A549 (cell line): Measurements from ENCODE around the gene ATXN2L. TPM values are rescaled to one million over a fixed set of nuclear protein-coding genes. Genes with fewer than 3 reads are reported as not detected.
"Not testable (repeated sequence)": the region's sequence is repeated elsewhere in the genome, so short reads cannot be mapped to it uniquely, and the experiment has no call there.

Source experiments
- ATAC-seq, 2 experiments: fragments of 200-7000 bp in 1 of 2; fragments of >200 bp in 1 of 2; cut with Nextera tagmentation in 1 of 2; cut with Tn5 transposase in 1 of 2; 3 replicates each; pipeline versions ENCODE4 v1.8.0 to v1.9.1; 2018 to 2020; ENCODE audit warnings: mild to moderate bottlenecking in 1 of 2, moderate library complexity in 1 of 2
- CTCF ChIA-PET: fragments of 300-600 bp; sonication (Branson Sonifier 250); formaldehyde crosslinking; extraction: SDS; loops from one replicate; lab custom pipeline; 2021; ENCODE audit warnings: antibody characterized with exemption, inconsistent platforms; lab: Yijun Ruan, JAX
- POLR2A ChIA-PET: fragments of 350-600 bp; formaldehyde crosslinking; extraction: SDS; loops from one replicate; lab custom pipeline; 2021; ENCODE audit warnings: antibody characterized with exemption, inconsistent platforms; lab: Yijun Ruan, JAX
- DNase-seq, 2 experiments: peaks; one replicate each; pipeline versions ENCODE4 v3.0.0 to v3.0.0-alpha.2; 2011 to 2016; ENCODE audit warnings: low read depth in 1 of 2, low spot score in 1 of 2
- FAIRE-seq: peaks from 2 replicates; lab custom pipeline; 2011; peaks lifted over from hg19 to GRCh38; lab: Jason Lieb, UNC
- H3K27ac ChIP-seq, 2 experiments: fragments of >200 bp; sonication (Bioruptor Twin); formaldehyde crosslinking; 3 replicates each; pipeline ENCODE4 v1.5.1; 2016 to 2017
- H3K4me1 ChIP-seq: fragments of >200 bp; sonication (Bioruptor Twin); formaldehyde crosslinking; 3 replicates; pipeline ENCODE4 v1.6.1; 2016
- H3K4me2 ChIP-seq: fragments of >200 bp; sonication (Bioruptor Twin); formaldehyde crosslinking; 3 replicates; pipeline ENCODE4 v1.6.1; 2016
- H3K4me3 ChIP-seq: fragments of >200 bp; sonication (Bioruptor Twin); formaldehyde crosslinking; 3 replicates; pipeline ENCODE4 v1.5.1; 2016
- H3K9me3 ChIP-seq: fragments of >200 bp; sonication (Bioruptor Twin); formaldehyde crosslinking; 3 replicates; pipeline ENCODE4 v1.6.1; 2016
- BHLHE40 ChIP-seq: IDR thresholded peaks from 2 replicates; pipeline ENCODE4 v1.6.1; 2012; ENCODE audit warnings: low read depth, low read length, inconsistent platforms
- FOXS1 ChIP-seq: fragments of 250-450 bp; sonication (Bioruptor Pico); IDR thresholded peaks from 2 replicates; pipeline ENCODE4 v1.5.0; 2020; ENCODE audit warnings: mild to moderate bottlenecking, moderate library complexity
- HES2 ChIP-seq: fragments of >200 bp; sonication (Bioruptor Twin); formaldehyde crosslinking; IDR thresholded peaks from 2 replicates; pipeline ENCODE4 v1.6.1; 2016
- HMGXB4 ChIP-seq: fragments of 250-450 bp; sonication (Bioruptor Pico); IDR thresholded peaks from 2 replicates; pipeline ENCODE4 v1.5.0; 2021; ENCODE audit warnings: mild to moderate bottlenecking, moderate library complexity, borderline replicate concordance
- JUNB ChIP-seq: fragments of >200 bp; sonication (Bioruptor Twin); formaldehyde crosslinking; IDR thresholded peaks from 2 replicates; pipeline ENCODE4 v1.6.1; 2016
- NFE2L2 ChIP-seq: fragments of 150-350 bp; conservative IDR thresholded peaks from 2 replicates; pipeline ENCODE4 v1.6.1; 2014; ENCODE audit warnings: low read length
- POLR2AphosphoS2 ChIP-seq: conservative IDR thresholded peaks from 2 replicates; pipeline ENCODE4 v1.6.1; 2012; ENCODE audit warnings: low read length, improper control_type of control experiment, inconsistent platforms
- RAD21 ChIP-seq, 2 experiments: fragments of >200 bp in 1 of 2; sonication (Bioruptor Twin) in 1 of 2; formaldehyde crosslinking in 1 of 2; IDR thresholded peaks in 1 of 2; conservative IDR thresholded peaks in 1 of 2; 2 replicates in 1 of 2; 3 replicates in 1 of 2; pipeline ENCODE4 v1.6.1; 2012 to 2018; ENCODE audit warnings: inconsistent platforms in 1 of 2
- TFCP2L1 ChIP-seq: fragments of 250-450 bp; sonication (Bioruptor Pico); IDR thresholded peaks from 2 replicates; pipeline ENCODE4 v1.5.0; 2021; ENCODE audit warnings: mild to moderate bottlenecking
- WGBS: methylation state at CpG from one replicate; pipeline ENCODE4 v1.1.6; 2017; ENCODE audit errors: missing lambda C conversion rate; 5-methylcytosine and 5-hydroxymethylcytosine counted together
- polyA plus RNA-seq, 4 experiments: library from polyadenylated mRNA; depleted of rRNA in 3 of 4; stranded (reverse); fragments of >200 nt; fragmentation: RNase III in 1 of 4; extraction: RNeasy Plus Mini Kit Qiagen cat#74134 plus additional on column Dnase treatment in 1 of 4; gene quantifications; 2 replicates in 3 of 4; 3 replicates in 1 of 4; pipeline ENCODE4 v1.2.3, GENCODE V29; 2011 to 2017
- TF ChIP-seq, protein P1 (sequence below): fragments of 200-600 bp; sonication (generic); IDR thresholded peaks from 2 replicates; pipeline ENCODE4 v1.6.1; 2016; ENCODE audit warnings: antibody characterized with exemption, mild to moderate bottlenecking, moderate library complexity

Gene ATXN2L
- polyA plus RNA-seq, 2 of the 4 experiments (the other 2 are of a cell fraction) = 28.4 to 135 TPM

- TF ChIP-seq, protein P1, sequence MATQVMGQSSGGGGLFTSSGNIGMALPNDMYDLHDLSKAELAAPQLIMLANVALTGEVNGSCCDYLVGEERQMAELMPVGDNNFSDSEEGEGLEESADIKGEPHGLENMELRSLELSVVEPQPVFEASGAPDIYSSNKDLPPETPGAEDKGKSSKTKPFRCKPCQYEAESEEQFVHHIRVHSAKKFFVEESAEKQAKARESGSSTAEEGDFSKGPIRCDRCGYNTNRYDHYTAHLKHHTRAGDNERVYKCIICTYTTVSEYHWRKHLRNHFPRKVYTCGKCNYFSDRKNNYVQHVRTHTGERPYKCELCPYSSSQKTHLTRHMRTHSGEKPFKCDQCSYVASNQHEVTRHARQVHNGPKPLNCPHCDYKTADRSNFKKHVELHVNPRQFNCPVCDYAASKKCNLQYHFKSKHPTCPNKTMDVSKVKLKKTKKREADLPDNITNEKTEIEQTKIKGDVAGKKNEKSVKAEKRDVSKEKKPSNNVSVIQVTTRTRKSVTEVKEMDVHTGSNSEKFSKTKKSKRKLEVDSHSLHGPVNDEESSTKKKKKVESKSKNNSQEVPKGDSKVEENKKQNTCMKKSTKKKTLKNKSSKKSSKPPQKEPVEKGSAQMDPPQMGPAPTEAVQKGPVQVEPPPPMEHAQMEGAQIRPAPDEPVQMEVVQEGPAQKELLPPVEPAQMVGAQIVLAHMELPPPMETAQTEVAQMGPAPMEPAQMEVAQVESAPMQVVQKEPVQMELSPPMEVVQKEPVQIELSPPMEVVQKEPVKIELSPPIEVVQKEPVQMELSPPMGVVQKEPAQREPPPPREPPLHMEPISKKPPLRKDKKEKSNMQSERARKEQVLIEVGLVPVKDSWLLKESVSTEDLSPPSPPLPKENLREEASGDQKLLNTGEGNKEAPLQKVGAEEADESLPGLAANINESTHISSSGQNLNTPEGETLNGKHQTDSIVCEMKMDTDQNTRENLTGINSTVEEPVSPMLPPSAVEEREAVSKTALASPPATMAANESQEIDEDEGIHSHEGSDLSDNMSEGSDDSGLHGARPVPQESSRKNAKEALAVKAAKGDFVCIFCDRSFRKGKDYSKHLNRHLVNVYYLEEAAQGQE = no peak
These were observed 43.1 kb downstream of the ATXN2L start (continued) for GRCh38 chr16:28865722-28866453.

- 90% methylated on average over 17 of the region's 17 CpGs for WGBS
- Histone ChIP-seq H3K9me3 (no peaks in the 10 kb centered on the region), H3K27ac (no peak overlapping the region), H3K4me2 (no peak overlapping the region), H3K4me3 (no peak overlapping the region), H3K4me1 (peaks cover 10% of the 10 kb centered on the region; the same call in 2 of the 3 replicates)
- ATAC-seq = no peak
- ChIA-PET CTCF (interaction anchor here (2.9 to 17.8 kb wide), 3 partner anchors 8 to 79 kb away, joined by 18 to 190 read pairs (median 49); partner anchors contain the start of genes NFATC2IP and TUFM), POLR2A (no interaction called here)
- TF ChIP-seq FOXS1 (CRISPR knock-in tag) (no peak), BHLHE40 (no peak), POLR2AphosphoS2 (no peak)
- no peak for DNase-seq
- no peak for FAIRE-seq
These were observed 43.6 kb downstream of the ATXN2L start for GRCh38 chr16:28866454-28866804.

- ATAC-seq (no peak), DNase-seq (no peak), FAIRE-seq (no peak)
- H3K27ac ChIP-seq = no peak overlapping the region
- no peaks in the 10 kb centered on the region for H3K9me3 ChIP-seq
- no peak overlapping the region for H3K4me3 ChIP-seq
- WGBS = 93% methylated on average over 13 of the region's 13 CpGs
- H3K4me1 ChIP-seq = peaks cover 7% of the 10 kb centered on the region; the same call in 2 of the 3 replicates
- TF ChIP-seq JUNB = no peak
- TF ChIP-seq HMGXB4 (CRISPR knock-in tag) = no peak
- TF ChIP-seq HES2 = no peak
- TF ChIP-seq RAD21 (conservative IDR thresholded peaks at IDR 0.05 in 1 of 2, IDR thresholded peaks at IDR 0.05 in 1 of 2) = no peak
- TF ChIP-seq NFE2L2 = no peak
- no peak for TF ChIP-seq TFCP2L1
- CTCF ChIA-PET = interaction anchor here (17.8 kb wide), 1 partner anchor 79 kb away, joined by 190 read pairs; the partner anchor contains the start of gene NFATC2IP
- POLR2A ChIA-PET = no interaction called here
- H3K4me2 ChIP-seq = no peak overlapping the region
These were observed 44.4 kb downstream of the ATXN2L start for GRCh38 chr16:28867241-28867640.

DNA sequence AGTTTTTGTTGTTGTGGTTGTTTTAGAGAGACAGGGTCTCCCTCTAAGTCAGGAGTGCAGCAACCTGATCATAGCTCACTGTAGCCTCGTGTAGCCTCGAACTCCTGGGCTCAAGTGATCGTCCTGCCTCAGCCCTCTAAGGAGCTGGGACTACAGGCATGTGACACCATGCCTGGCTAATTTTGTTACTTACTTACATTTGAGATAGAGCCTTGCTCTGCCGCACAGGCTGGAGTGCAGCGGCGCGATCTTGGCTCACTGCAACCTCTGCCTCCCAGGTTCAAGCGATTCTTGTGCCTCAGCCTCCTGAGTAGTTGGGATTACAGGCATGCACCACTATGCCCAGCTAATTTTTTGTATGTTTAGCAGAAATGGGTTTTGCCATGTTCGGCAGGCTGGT, 44.8 kb downstream of the ATXN2L start:
- H3K9me3 ChIP-seq, POLR2A ChIA-PET, H3K4me3 ChIP-seq, ATAC-seq, H3K27ac ChIP-seq, FAIRE-seq, DNase-seq, H3K4me2 ChIP-seq, H3K4me1 ChIP-seq: not testable (repeated sequence)
- CTCF ChIA-PET = interaction anchor here (1.2 to 17.8 kb wide), 2 partner anchors 11 to 78 kb away, joined by 3 to 190 read pairs; partner anchors contain the start of gene NFATC2IP
- 94% methylated on average over 9 of the region's 9 CpGs for WGBS
